ENCODE results near the gene TRPV6.
A peak's percentile ranks its signal among the peaks of the same experiment; 100 is the strongest.

The TRPV6 gene

DNA sequence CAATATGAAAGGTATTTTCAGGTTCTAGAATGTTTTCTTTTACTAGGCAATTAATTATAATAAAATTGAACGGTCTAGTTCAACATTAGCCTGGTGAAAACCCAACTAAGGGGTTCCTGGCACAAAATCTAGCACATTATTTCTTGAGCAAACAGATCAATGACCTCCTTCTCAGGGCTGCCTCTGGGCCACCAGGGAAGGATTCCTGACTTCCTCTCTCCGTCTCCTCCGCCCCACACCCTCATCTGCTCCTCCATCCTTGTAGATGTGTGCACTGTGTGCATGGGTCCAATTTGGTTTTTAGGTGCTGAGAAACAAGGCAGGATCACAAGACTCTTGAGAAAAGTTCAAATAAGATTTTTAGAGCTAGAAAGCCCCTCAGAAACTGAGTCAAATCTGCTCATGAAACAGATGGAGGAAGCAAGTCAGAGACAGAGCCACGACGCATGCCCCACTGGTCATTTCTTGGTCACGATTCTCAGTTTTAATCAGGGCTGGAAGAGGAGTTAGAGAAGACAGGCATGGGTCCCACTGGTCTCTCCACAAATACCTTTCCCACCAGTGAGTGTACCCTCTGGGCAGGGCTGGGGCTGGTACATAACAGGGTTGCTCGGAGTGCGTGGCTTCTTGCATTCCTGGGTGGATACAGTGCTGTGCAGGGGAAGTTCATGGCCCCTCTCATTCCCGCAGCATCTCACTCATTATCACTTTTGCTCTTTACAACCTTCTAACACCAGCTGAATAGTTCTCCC lies 3.8 kb downstream of the TRPV6 start:
- no peak for DNase-seq

GRCh38 chr7:142880876-142881505 lies 4.6 kb downstream of the TRPV6 start:
- DNase-seq: peak; percentile 20

DNA sequence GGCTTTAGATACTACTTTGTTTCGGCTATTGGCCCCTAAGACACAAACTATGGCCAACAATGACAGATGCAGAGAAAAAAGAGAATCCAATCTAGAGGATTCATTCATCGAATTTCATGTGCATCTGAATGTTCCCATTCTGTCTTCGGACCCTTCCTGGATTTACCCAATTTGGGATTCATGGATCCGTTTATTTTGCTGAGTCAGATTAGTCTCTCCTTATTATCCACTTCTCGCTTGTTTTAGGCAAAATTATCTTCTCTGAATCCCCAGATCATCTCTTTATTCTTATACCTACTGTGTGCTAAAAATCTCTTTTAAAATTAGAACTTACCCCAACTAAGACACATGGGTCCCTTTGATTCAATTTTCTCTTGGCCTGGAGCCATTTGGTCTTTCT lies 6.5 kb downstream of the TRPV6 start:
- no peak for DNase-seq

- DNase-seq: no peak
Observed at GRCh38 chr7:142878315-142878714, 7.2 kb downstream of the TRPV6 start.

GRCh38 chr7:142876991-142877910 lies 8.3 kb downstream of the TRPV6 start:
- DNase-seq: no peak

GRCh38 chr7:142876236-142876960 lies 9.1 kb downstream of the TRPV6 start:
- no peak for DNase-seq

- no peak for DNase-seq
Observed at GRCh38 chr7:142875456-142875855, 10.1 kb downstream of the TRPV6 start.

- no peak for DNase-seq
Observed at GRCh38 chr7:142874837-142875236, 10.7 kb downstream of the TRPV6 start.

- no peak for DNase-seq
Observed at GRCh38 chr7:142874409-142874808, 11.1 kb downstream of the TRPV6 start.

GRCh38 chr7:142873871-142874270 lies 11.7 kb downstream of the TRPV6 start:
- no peak for DNase-seq

DNA sequence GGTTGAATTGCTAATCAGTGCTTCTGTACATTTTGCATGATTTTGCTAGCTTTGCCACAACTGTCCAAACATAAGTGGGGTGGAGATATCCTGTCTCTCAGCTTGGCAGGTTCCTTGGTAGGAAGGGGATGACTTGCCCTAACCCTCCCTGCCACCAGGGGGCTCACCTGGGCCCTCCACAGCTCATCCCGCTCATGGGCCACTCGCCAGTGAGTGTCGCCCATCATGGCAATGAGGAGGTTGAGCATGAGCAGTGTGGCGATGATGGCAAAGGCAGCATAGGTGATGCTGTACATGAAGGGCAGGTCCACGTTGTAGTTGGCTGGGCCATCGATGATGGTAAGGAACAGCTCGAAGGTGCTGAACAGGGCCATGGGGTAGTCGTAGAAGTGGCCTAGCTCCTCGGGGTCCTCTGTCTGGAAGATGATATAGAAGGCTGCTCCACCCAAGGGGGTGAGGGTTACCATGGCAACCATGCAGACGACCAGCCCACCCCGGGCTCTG lies 12.2 kb downstream of the TRPV6 start:
- no peak for DNase-seq

- no peak for DNase-seq
Observed at GRCh38 chr7:142872106-142872675, 13.4 kb downstream of the TRPV6 start.

- no peak for DNase-seq
Observed at GRCh38 chr7:142871260-142872105, 14.1 kb downstream of the TRPV6 start.

- no peak for DNase-seq
Observed at GRCh38 chr7:142870566-142871259, 14.8 kb downstream of the TRPV6 start.

DNA sequence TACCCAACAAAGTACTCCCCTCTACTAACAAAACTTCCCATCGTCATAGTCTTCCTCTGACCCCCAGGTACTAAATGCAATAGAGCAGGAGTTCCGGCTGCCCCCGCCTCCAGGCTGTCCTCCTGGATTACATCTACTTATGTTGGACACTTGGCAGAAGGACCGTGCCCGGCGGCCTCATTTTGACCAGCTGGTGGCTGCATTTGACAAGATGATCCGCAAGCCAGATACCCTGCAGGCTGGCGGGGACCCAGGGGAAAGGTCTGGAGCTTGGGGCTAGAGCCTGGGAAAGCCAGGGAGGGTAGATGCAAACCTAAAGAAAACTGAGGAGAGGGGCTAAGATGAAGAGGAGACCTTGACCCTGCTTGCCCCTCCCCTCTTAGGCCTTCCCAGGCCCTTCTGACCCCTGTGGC lies 15.4 kb downstream of the TRPV6 start:
- DNase-seq: no peak

DNA sequence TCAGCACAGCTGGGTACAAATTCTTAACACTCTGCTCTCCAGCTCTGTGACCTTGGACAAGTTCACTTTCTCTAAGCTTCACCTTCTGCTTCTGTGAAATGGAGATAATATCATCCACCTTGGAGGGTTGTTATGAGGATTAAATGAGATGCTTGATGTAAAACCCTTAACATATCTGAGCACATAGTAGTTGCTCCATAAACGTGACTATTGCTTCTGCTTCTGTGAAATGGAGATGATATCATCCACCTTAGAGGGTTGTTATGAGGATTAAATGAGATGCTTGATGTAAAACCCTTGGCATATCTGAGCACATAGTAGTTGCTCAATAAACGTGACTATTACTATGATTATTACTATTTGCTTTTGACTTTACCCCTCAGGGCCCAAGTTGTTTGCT lies 16.1 kb downstream of the TRPV6 start:
- DNase-seq: no peak

GRCh38 chr7:142868986-142869415 lies 16.5 kb downstream of the TRPV6 start:
- no peak for DNase-seq

GRCh38 chr7:142868188-142868985 lies 17.2 kb downstream of the TRPV6 start:
- no peak for DNase-seq

DNA sequence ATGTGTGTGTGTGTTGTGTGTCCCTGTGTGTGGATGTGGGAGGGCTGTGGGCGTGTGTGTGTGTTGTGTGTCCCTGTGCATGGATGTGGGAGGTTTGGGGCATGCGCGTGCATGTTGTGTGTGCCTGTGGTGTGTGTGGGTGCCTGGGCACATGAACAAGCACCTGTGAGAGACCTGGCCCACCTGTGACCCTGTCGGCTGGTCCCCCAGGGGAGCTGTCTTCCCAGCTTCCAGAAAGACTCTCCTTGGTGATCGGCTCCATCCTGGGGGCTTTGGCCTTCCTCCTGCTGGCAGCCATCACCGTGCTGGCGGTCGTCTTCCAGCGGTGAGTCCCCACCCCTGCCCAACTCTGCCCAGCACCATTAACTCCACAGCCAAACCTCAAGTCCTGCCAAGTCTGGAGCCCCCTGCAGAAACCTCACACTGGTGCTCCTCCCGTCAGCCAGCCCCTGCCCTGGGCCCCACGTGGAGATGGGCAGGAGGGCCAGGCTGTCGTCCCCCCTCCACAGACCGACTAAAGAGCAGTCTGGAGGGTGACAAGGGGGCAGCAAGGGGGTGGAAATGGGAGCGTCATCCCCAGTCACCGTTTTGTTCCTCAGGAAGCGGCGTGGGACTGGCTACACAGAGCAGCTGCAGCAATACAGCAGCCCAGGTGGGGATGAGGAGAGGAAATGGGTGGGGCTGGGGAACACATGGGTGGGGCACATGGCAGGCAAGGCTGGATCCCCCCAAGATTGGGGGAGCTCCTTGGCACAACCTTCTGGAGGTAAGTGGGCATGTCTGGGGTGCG lies 18.0 kb downstream of the TRPV6 start:
- no peak for DNase-seq

All from NCI-H1105 treated with DMSO at 0.1 percent for 48 hours (cell line).